PC-9 (cell line): ENCODE results near the gene ZSWIM5.

ENCODE experiments used
- CTCF ChIP-seq: fragments of 200-600 bp; sonication (generic); conservative IDR thresholded peaks from 2 replicates; pipeline ENCODE4 v1.6.1; 2017; ENCODE audit warnings: mixed run types, antibody characterized with exemption, mild to moderate bottlenecking, moderate library complexity
- EZH2 ChIP-seq: fragments of 200-600 bp; sonication (generic); IDR thresholded peaks from 2 replicates; pipeline ENCODE4 v1.8.0; 2017; ENCODE audit warnings: antibody characterized with exemption, low read depth

- TF ChIP-seq CTCF (no peak), EZH2 (no peak)
These were observed 32.4 kb upstream of the ZSWIM5 start for GRCh38 chr1:45238846-45239245.
